Suppressor macrophage (primary cell): ENCODE measurements around the gene ZNF618.

ENCODE experiments used
- DNase-seq, 4 experiments: peaks; one replicate each; pipeline ENCODE4 v3.0.0-alpha.2; 2020 to 2022
- total RNA-seq, 17 experiments: gene quantifications; one replicate each; lab custom pipeline; 2026; ENCODE audit warnings: mixed read lengths in 6 of 17, inconsistent platforms in 3 of 17; lab: John Stamatoyannopoulos, UW

The ZNF618 gene, protein sequence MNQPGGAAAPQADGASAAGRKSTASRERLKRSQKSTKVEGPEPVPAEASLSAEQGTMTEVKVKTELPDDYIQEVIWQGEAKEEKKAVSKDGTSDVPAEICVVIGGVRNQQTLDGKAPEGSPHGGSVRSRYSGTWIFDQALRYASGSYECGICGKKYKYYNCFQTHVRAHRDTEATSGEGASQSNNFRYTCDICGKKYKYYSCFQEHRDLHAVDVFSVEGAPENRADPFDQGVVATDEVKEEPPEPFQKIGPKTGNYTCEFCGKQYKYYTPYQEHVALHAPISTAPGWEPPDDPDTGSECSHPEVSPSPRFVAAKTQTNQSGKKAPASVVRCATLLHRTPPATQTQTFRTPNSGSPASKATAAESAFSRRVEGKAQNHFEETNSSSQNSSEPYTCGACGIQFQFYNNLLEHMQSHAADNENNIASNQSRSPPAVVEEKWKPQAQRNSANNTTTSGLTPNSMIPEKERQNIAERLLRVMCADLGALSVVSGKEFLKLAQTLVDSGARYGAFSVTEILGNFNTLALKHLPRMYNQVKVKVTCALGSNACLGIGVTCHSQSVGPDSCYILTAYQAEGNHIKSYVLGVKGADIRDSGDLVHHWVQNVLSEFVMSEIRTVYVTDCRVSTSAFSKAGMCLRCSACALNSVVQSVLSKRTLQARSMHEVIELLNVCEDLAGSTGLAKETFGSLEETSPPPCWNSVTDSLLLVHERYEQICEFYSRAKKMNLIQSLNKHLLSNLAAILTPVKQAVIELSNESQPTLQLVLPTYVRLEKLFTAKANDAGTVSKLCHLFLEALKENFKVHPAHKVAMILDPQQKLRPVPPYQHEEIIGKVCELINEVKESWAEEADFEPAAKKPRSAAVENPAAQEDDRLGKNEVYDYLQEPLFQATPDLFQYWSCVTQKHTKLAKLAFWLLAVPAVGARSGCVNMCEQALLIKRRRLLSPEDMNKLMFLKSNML
- total RNA-seq: 3.6 to 49.7 (median 11.3) reads per million in 17 experiments

GRCh38 chr9:113876151-113876992 lies at the start of gene ZNF618:
ZNF618 (plus strand) TSS chr9:113876309; CDS start chr9:113876381, 72 bp downstream.
- DNase-seq: peak; percentile 34 to 79 (median 64)

- DNase-seq: peak in 1 of 4 experiments; percentile 5
These were observed 47.9 kb upstream of the ZNF618 start for GRCh38 chr9:113828221-113828620.

DNA sequence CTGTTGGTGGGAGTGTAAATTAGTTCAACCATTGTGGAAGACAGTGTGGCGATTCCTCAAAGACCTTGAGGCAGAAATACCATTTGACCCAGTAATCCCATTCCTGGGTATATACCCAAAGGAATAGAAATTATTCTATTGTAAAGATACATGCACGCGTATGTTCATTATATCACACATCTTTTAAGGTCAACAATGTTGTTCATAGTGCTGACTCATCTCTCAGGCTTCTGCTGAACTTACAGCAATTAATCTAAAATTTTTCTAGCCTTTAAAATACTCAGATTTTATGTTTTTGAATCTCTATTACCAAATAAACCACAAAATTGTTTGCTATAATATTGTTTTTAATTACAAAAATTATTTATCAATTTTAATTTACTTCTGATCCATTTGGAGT lies 38.8 kb upstream of the ZNF618 start:
- DNase-seq: no peak

- DNase-seq: no peak
These were observed 34.0 kb upstream of the ZNF618 start for GRCh38 chr9:113842086-113842485.

- DNase-seq: no peak
These were observed 31.6 kb upstream of the ZNF618 start for GRCh38 chr9:113844466-113844865.

DNA sequence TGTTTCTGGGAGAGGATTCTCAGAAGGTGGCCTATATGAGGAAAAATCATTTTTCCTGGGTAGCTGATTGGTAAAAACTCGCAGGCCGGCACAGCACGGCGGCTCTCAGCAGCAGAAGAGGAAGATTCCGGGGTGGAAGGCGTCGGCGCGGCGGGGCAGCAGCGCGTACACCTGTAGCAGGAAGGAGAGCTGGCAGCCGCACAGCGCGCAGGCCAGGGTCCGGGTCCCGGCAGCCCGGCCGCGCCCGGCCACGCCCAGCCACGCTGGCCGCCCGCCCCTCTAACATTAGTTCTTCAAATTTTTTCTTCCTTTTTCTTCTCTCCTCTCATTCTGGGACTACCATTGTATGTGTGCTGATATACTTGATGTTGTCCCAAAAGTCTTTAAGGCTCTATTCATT lies 24.8 kb upstream of the ZNF618 start:
- DNase-seq: no peak

GRCh38 chr9:113851873-113852272 lies 24.2 kb upstream of the ZNF618 start:
- peak in 2 of 4 experiments; percentile 65 to 68 for DNase-seq

DNA sequence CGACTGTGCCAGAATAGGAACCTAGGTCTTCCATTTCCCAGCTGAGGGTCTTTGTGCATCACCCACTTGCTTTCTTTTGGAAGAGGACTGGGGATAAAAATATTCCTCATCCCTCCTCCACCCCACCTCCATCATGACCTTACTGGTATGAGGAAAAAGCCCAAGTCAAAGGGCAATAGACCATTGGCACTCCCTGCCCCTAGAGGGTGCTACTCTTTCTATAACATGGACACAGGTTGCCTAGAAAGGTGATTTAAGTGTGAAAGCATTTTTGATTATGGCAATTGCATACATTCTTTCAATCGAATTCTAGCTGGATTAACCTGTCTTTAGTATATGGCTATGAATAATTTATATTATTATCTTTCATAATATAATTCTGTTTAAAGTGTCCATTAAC lies 22.8 kb upstream of the ZNF618 start:
- DNase-seq: peak in 3 of 4 experiments; percentile 17 to 34 (median 17)

- no peak for DNase-seq
These were observed 21.8 kb upstream of the ZNF618 start for GRCh38 chr9:113854310-113854709.

GRCh38 chr9:113857875-113858274 lies 18.2 kb upstream of the ZNF618 start:
- DNase-seq: peak; percentile 88 to 93 (median 92)

GRCh38 chr9:113858282-113858681 lies 17.8 kb upstream of the ZNF618 start:
- peak in 2 of 4 experiments; percentile 16 to 21 for DNase-seq

- DNase-seq: no peak
These were observed 12.8 kb upstream of the ZNF618 start for GRCh38 chr9:113863345-113863744.

- DNase-seq: no peak
These were observed 7.6 kb upstream of the ZNF618 start for GRCh38 chr9:113868501-113868900.

GRCh38 chr9:113872485-113873143 lies 3.5 kb upstream of the ZNF618 start:
- DNase-seq: no peak

DNA sequence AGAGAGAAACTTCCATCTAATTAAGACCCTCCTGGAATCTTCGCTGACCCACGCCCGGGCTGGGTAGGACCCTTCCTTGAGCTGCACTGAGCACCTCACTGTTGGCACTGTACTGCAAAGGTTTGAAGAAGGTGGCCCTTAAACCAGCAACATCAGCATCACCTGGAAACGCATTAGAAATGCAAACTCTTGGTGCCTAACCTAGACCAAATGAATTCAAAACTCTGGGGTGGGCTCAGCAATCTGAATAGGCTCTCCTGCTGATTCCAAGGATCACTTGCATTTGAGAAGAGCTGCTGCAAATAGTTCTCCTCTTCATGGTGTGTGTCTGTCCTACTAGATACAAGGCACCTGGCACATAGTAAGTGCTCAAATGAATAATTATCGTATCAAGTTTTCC lies 2.7 kb upstream of the ZNF618 start:
- no peak for DNase-seq

DNA sequence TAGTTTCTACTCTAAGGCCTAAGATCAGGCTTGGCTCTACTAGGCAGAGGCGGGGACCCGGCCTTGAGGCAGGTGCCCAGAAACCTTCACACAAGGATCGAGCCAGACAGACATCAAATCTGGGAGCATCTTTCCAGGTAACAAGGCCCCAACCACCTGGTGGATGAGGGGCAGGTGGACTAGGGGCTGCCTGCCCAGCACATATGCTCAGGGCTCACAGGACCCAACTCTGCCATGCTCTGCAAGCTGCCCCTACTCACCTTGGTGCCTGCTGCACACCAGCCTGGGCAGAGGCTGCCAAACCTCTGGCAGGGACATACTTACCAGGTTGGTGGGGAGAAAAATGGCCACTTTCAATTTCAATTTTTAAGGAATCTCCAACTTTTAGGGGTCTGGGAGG lies 2.2 kb upstream of the ZNF618 start:
- DNase-seq: no peak

GRCh38 chr9:113875459-113876150 lies 504 bp upstream of the ZNF618 start:
- DNase-seq: peak in 2 of 4 experiments; percentile 63 to 66

DNA sequence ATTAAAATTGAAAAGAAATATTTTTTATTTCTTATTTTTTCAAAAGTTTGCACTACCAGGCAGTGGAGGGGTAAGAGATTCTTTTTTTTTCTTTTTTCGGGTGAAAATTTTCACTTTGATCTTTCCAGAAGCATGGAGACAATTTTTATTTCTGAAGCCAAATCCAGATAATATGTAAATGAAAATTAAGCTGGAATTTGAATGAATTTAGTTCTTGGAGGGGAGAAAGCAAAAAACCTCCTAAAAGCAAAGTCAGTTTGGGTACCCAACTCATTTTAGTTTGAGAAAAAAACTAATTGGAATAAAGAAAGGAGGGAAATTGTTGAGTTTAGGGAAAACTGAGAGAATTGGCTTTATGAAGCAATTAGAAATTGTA lies 872 bp downstream of the ZNF618 start:
- no peak for DNase-seq

GRCh38 chr9:113879318-113879717 lies 3.2 kb downstream of the ZNF618 start:
- no peak for DNase-seq

DNA sequence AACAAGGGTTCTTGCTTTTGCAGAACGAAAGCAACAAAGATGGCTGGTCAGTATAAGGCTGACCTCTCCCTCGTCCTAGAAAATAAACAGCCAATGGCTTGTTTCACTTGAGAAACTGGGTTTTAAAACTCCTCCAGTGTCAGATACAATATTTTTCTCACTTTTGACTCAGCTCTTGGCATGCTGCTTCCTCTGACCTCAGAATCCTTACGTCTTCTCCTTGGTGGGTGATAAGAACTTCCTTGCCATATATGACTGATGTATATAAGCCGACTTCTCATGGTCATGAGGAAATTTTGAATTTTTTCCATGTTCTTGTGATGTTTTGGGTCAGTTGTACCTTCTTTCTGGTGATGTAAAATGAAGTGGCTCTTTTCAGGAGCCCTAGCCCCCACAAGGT lies 3.8 kb downstream of the ZNF618 start:
- peak in 1 of 4 experiments; percentile 36 for DNase-seq

DNA sequence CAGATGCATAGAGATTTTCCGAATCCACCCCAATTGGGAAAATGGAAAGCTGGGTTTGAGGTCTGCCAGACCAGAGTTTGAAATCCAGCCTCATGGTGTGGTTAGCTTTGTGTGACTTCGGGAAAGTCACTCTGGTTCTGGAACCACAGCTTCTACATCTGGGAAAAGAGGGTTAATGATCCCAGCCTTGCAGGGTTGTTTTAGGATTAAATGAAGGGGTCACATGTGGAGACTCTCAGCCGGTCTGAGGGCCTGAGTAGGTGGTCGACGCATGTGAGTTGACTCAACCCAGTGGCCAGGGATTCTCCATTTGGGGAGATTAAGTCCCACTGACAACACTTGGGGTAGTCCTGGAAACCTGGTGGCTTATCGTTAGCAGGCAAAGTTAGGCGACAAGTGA lies 6.1 kb downstream of the ZNF618 start:
- no peak for DNase-seq
